ENCODE results near the gene FAM186B.

FAM186B gene

GRCh38 chr12:49568442-49569162 is 36.8 kb downstream of the FAM186B start:
- no peak for TF ChIP-seq CTCF (IDR thresholded peaks at IDR 0.05; ENCODE audit: extremely low read depth, insufficient read depth, missing control alignments)
- in situ Hi-C loops (cut with MboI; ENCODE audit: low pct_unique_long_range_greater_than_20kb, low sequenced_read_pairs, unreplicated experiment), result no loop called here
- DNase-seq (ENCODE audit: low spot score), result no peak

DNA sequence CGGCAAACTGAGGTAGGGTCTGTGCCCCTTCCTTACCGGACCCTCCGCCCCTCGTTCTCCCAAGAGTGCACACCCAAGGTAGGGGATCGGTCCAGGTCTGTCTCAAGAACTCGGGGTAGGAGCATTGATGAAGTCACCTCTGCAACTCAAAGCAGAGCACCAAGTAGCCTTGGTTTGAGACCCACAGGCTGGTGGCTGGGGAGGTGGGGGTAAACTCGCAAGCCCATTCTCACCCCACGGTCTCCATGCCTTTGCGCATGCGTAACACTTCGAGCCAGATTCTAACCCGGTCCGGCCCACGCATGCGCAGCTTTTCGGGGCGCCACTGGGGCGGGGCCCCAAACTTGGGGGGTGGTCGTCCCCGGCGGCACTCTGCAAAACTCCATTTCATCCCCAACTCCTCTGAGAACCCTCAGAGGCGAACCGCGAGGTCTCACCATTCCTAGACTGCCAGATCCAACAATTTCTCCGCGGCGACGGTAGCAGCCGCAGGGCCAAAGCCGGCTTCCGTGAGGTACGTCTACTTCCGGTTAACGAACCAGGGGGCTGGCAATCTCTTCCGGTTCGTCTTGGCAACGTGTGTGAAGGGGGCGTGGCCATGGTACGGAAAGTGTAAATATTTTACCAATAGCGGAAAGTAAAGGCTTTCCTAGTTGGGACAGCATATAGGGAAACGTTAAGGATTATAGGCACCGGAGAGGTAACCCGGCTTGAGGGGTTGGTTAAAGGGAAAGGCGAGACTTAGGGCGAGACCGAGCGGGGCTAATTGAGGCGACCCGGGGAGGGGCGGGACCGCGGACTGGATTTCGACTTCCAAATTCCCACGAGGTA is 37.6 kb downstream of the FAM186B start, which contains the start of gene MCRS1:
TSS of gene MCRS1 (minus strand) at position 532 of the 831 bp plus-strand sequence. CDS start 1,411 bp downstream, outside the sequence.
- DNase-seq (ENCODE audit: low spot score), result peak; percentile 95
- no peak for TF ChIP-seq CTCF (IDR thresholded peaks at IDR 0.05; ENCODE audit: extremely low read depth, insufficient read depth, missing control alignments)
- in situ Hi-C loops (cut with MboI; ENCODE audit: low pct_unique_long_range_greater_than_20kb, low sequenced_read_pairs, unreplicated experiment), result no loop called here

DNA sequence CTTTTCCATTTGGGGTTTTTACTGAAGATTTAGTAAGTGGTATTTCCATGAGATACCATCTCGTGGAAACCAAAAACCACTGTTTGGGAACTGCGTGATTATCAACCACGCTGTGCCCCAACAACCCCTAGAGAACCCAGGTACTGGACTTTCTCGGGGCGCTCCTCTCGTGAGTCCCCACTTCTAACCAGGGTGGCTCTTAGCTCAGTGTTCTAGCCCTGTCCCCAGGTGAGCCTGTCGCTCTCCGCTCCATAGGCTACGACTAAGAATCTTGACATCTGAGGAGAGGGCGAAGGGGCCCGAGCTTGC is 38.2 kb downstream of the FAM186B start:
- TF ChIP-seq CTCF (IDR thresholded peaks at IDR 0.05; ENCODE audit: extremely low read depth, insufficient read depth, missing control alignments), result no peak
- no peak for DNase-seq (ENCODE audit: low spot score)
- in situ Hi-C loops (cut with MboI; ENCODE audit: low pct_unique_long_range_greater_than_20kb, low sequenced_read_pairs, unreplicated experiment), result no loop called here

DNA sequence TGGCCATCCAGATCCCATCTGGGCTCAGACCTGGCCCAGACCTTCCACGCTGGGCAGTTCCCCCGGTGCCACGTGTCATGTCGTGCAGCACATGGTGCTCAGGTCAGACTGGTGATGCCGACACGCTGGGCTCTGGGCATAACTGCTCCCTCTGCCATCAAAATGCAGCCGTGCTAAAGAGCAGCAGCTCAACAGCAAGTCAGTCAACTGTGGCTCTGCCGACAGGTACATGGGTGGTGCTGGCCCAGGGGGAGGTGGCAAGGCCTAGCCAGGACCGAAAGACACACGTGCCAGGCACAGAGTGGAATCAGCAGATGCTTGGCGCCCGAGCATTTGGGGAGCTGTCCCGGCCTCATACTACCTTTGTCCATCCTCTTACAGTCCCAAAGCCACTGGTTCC is 39.1 kb downstream of the FAM186B start:
- DNase-seq (ENCODE audit: low spot score), result no peak
- in situ Hi-C loops (cut with MboI; ENCODE audit: low pct_unique_long_range_greater_than_20kb, low sequenced_read_pairs, unreplicated experiment), result no loop called here
- TF ChIP-seq CTCF (IDR thresholded peaks at IDR 0.05; ENCODE audit: extremely low read depth, insufficient read depth, missing control alignments), result no peak

- no peak for DNase-seq (ENCODE audit: low spot score)
- TF ChIP-seq CTCF (IDR thresholded peaks at IDR 0.05; ENCODE audit: extremely low read depth, insufficient read depth, missing control alignments), result no peak
- in situ Hi-C loops (cut with MboI; ENCODE audit: low pct_unique_long_range_greater_than_20kb, low sequenced_read_pairs, unreplicated experiment), result no loop called here
These were observed 39.8 kb downstream of the FAM186B start for GRCh38 chr12:49565406-49566265.

GRCh38 chr12:49564686-49565405 is 40.6 kb downstream of the FAM186B start:
- no peak for TF ChIP-seq CTCF (IDR thresholded peaks at IDR 0.05; ENCODE audit: extremely low read depth, insufficient read depth, missing control alignments)
- no peak for DNase-seq (ENCODE audit: low spot score)
- in situ Hi-C loops (cut with MboI; ENCODE audit: low pct_unique_long_range_greater_than_20kb, low sequenced_read_pairs, unreplicated experiment), result no loop called here

All from GM13977 (cell line).